Lower leg skin (tissue), 4 donors: ENCODE data around the gene SEC16A. TPM values are rescaled to one million over a fixed set of nuclear protein-coding genes. Genes with fewer than 3 reads are reported as not detected.
"Not testable (repeated sequence)": the region's sequence is repeated elsewhere in the genome, so short reads cannot be mapped to it uniquely, and the experiment has no call there.

ENCODE experiments used
- DNase-seq, 2 donors: peaks; one replicate each; pipeline ENCODE4 v3.0.0-alpha.2; 2019; ENCODE audit warnings: low spot score in 2 of 2
- H3K4me3 ChIP-seq: fragments of 200-600 bp; sonication (generic); 2 replicates; pipeline ENCODE4 v1.5.1; 2017; ENCODE audit warnings: mild to moderate bottlenecking, low read depth; ENCODE audit not compliant: poor library complexity, severe bottlenecking
- POLR2A ChIP-seq, 2 donors: fragments of 450-650 bp; IDR thresholded peaks; one replicate each; pipeline ENCODE4 v1.6.1; 2016 to 2017; ENCODE audit warnings: antibody characterized with exemption in 2 of 2, mild to moderate bottlenecking in 1 of 2, moderate library complexity in 1 of 2
- WGBS, 2 donors: methylation state at CpG; one replicate each; pipeline ENCODE4 v1.1.5; 2018; 5-methylcytosine and 5-hydroxymethylcytosine counted together
- intact Hi-C: fragments of 100-400 bp; cut with DNase I; formaldehyde crosslinking; loops from one replicate; pipeline ENCODE4 v1.15.0; 2023; ENCODE audit warnings: low total_unique reads
- total RNA-seq, 4 donors: library from RNA; depleted of rRNA; stranded (reverse); fragments of >200 nt; gene quantifications; one replicate each; pipeline ENCODE4 v1.1.0, GENCODE V29; 2016
- TF ChIP-seq, protein P1 (sequence below), 3 donors: fragments of 450-650 bp; IDR thresholded peaks; one replicate each; pipeline ENCODE4 v1.5.1; 2016; ENCODE audit warnings: antibody characterized with exemption in 3 of 3, mild to moderate bottlenecking in 3 of 3, moderate library complexity in 2 of 3

Gene SEC16A
- total RNA-seq, 4 donors from 2014 or later, result 58.4 to 77.8 (median 58.5) TPM

DNA sequence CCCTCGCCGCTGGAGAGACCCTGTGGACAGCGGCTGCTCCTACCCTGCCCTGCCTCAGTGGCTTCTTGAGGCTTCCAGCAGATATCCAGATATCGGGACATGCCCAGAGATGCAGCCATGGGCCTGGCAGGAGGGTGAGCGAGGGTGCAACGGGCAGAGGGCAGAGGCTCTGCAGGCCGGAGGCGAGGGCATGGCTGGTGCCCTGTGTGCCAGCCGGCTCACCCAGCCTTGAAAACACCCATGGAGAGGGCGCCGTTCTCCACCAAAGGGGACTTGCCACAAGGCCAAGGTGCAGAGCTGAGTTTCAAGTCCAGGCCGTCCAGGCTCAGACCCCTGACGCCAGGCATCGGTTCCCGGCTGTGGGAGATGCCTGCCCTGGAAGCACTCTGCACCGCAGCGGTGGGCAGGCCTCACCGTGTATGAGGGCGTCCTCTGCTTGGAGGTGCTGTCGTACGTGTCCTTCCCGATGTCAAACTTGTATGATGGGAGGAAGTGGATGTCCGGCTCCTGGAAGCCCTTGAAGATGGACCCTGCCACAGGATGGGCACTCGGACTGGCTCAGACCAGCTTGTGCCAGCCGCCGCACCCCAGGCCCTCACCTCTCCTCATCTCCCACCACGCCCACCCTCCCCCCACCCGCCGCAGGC is 52.1 kb downstream of the SEC16A start:
- 93 to 94% methylated on average over 26 to 29 of the region's 29 CpGs for WGBS, 2 donors
- no peak overlapping the region for H3K4me3 ChIP-seq
- intact Hi-C loops, result no loop called here
- TF ChIP-seq POLR2A (IDR thresholded peaks at IDR 0.05), result no peak
- TF ChIP-seq, protein P1, sequence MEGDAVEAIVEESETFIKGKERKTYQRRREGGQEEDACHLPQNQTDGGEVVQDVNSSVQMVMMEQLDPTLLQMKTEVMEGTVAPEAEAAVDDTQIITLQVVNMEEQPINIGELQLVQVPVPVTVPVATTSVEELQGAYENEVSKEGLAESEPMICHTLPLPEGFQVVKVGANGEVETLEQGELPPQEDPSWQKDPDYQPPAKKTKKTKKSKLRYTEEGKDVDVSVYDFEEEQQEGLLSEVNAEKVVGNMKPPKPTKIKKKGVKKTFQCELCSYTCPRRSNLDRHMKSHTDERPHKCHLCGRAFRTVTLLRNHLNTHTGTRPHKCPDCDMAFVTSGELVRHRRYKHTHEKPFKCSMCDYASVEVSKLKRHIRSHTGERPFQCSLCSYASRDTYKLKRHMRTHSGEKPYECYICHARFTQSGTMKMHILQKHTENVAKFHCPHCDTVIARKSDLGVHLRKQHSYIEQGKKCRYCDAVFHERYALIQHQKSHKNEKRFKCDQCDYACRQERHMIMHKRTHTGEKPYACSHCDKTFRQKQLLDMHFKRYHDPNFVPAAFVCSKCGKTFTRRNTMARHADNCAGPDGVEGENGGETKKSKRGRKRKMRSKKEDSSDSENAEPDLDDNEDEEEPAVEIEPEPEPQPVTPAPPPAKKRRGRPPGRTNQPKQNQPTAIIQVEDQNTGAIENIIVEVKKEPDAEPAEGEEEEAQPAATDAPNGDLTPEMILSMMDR (IDR thresholded peaks at IDR 0.05), result no peak
- DNase-seq, result no peak

DNA sequence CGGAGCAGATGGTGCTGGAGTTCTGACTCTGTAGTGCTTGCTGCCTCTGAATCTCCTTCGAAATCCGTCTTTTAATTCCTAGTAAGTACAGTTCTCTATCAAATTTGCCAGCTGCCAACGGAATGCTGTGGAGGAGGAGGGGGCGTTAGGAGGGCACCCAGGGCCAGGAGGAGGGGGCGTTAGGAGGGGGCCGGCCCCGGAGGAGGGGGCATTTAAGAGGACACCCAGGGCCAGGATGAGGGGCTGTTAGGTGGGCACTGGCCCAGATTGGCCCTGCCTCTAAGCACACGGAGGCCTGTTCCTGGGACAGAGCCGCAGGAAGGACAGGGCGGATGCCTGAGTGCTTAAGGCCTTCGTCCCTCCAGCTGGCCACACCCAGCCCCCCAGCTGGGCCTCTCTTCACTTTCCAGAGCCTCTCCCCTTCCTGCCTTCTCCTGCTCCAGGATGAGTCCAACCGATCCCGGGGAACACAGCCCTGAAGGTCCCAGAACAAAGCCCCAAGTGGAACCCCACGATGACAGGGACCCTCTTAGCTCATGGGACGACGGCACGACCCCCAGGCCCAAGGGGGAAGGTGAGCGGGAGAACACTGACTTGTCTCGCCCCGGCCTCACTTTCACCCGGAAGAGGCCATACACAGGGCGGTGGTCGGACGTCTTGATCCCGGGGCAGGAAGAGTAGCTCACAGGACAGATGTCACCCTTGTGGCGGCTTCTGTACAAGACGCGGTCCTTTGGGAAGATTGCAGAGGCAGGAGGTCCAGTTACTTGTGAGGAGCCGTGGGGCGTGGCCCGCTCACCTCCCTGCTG is 53.0 kb downstream of the SEC16A start:
- no peak overlapping the region for H3K4me3 ChIP-seq
- TF ChIP-seq, protein P1 (IDR thresholded peaks at IDR 0.05), result no peak
- no peak for TF ChIP-seq POLR2A (IDR thresholded peaks at IDR 0.05)
- DNase-seq, result no peak
- intact Hi-C loops, result no loop called here
- WGBS, 2 donors, result 81 to 87% methylated on average over 29 to 32 of the region's 32 CpGs

DNA sequence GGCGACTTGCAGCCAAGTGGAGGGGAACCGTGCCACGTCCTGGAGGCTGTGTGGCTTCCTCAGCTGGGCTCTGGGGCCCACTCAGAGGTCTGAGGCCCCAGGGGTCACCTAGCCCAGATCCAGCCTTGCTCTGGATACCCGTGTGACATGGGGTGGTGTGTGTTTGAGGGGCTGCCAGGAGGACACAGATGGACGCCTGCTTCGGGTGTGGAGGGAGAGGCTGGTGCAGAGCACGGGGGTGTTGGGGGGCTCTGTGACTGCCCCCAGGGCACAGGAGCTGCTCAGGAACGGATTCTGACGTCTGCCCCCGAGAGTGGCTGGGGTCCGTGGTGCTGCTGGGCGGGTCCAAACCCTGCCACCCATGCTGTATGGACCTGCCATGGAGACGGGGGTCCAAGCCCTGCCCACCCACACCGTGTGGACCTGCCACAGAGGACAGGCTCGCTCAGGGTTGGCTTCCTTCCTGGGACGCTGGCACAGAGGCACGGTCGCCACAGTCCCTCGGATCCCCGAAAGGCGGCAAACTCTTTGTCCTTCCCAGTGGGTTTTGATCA is 53.7 kb downstream of the SEC16A start:
- intact Hi-C loops, result no loop called here
- H3K4me3 ChIP-seq, result no peak overlapping the region
- TF ChIP-seq, protein P1 (IDR thresholded peaks at IDR 0.05), result no peak
- TF ChIP-seq POLR2A (IDR thresholded peaks at IDR 0.05), result no peak
- no peak for DNase-seq
- WGBS, 2 donors, result 87 to 88% methylated on average over 21 of the region's 21 CpGs

DNA sequence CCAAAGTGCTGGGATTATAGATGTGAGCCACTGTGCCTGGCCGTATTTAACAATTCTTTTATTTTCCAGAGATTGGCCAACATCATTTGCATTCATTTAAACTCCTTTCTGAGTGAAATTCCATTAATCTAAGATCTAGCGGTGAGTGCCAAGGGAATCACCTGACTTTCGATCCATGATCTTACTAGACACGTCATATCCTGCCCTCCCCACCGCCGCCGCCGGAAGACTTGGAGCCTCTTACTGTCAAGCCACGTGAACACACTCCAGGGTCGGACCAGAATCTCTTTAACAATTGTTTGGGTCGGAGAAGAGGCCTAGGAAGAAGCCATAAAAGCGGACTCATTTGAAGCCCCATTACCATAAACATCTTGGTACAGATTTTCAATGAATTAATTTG is 56.1 kb downstream of the SEC16A start:
- no peak for DNase-seq
- TF ChIP-seq, protein P1 (IDR thresholded peaks at IDR 0.05), result no peak
- no peak for TF ChIP-seq POLR2A (IDR thresholded peaks at IDR 0.05)
- 64% methylated on average over 12 of the region's 12 CpGs for WGBS, 2 donors
- no peak overlapping the region for H3K4me3 ChIP-seq
- intact Hi-C loops, result no loop called here

DNA sequence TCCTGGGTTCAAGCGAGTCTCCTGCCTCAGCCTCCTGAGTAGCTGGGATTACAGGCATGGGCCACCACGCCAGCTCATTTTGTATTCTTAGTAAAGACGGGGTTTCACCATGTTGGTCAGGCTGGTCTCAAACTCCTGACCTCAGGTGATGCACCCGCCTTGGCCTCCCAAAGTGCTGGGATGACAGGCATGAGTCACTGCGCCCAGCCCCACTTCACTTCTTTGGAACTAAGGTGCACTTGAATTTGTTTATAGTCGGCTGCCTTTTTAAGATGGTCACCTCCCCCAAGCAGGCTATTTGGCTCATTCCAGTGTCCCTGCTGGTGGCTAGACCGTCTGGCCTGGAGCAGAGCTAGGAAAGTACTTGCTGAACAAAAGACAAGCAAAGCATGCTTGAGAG is 57.5 kb downstream of the SEC16A start:
- intact Hi-C loops, DNase-seq, H3K4me3 ChIP-seq: not testable (repeated sequence)
- 81 to 82% methylated on average over 7 of the region's 7 CpGs for WGBS, 2 donors

DNA sequence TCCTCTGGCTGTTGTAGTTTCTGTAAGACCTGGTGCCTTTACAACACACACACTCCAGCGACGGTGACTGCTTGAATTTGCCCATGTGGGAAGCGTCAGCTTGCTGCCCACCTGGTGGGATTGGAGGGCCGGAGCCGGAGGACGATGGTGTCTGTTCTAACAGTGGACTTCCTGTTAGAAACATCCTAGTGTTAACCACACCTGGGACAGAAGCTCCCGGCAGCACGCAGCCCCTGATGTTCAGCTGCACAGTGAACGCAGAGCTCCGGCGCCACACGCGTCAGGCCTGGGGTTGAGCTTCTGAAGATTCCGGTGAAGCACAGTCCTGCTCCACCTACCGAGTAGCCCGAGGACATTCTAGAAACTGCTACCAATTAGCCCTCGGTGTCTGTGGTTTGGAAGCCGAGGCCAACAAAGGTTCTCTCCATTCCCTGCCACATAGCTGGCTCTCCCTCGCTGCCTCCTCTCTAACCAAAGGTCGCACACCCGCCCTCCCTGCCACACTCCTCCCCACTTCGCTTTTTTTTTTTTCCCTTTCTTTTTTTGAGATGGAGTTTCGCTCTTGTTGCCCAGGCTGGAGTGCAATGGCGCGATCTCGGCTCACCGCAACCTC is 58.0 kb downstream of the SEC16A start:
- intact Hi-C loops, result no loop called here
- WGBS, 2 donors, result 83% methylated on average over 27 of the region's 27 CpGs
- TF ChIP-seq POLR2A (IDR thresholded peaks at IDR 0.05), result no peak
- TF ChIP-seq, protein P1 (IDR thresholded peaks at IDR 0.05), result no peak
- no peak overlapping the region for H3K4me3 ChIP-seq
- no peak for DNase-seq
